GM19328 (cell line): ENCODE data around the gene UQCRFS1.
"Not testable (repeated sequence)": the region's sequence is repeated elsewhere in the genome, so short reads cannot be mapped to it uniquely, and the experiment has no call there.

Experiments used
- ATAC-seq: cut with Tn5 transposase; IDR thresholded peaks from one replicate; pipeline ENCODE4 v1.9.1; 2021; ENCODE audit warnings: mild to moderate bottlenecking, moderate library complexity; ENCODE audit not compliant: unreplicated experiment

The UQCRFS1 gene

DNA sequence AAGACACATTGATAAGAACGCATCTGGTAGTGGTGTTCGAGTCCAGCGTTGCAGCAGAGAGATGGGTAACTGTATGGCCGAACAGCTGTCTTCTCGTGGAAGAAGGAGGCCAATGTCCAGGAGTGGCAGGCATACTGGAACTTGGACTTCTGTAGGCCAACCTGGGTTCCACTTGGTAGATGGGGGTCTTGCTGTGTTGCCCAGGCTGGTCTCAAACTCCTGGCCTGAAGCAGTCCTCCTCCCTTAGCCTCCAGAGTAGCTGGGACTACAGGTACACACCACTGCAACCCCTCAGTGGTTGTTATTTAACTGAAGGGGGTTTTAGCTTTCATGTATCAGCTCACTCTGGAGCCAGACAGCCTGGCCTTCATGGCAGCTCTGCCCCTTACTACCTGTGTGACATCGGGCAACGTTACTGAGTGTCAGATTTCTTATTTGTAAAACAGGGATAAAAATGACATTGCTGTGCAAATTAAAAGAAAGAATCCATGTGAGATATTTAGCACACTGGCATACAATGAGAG, 2.4 kb upstream of the UQCRFS1 start:
- no peak for ATAC-seq

DNA sequence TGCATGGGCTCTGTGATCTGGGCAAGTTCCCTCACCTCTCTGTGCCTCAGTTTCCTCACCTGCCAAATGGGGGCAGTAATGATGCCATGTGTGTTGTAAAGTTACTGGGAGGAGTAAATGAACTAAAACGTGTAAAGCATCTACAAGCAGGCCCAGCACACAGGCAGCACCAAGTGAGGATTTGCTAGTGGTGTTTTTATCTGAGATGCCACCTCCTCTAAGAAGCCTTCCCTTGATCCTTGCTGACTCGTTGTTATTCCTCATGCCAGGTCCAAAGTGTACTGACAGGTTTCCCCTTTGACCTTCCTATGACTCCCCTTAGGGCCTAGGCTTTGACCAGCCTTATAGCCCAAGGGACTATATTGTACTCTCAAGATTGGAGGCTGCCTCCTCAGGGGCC, 1.5 kb upstream of the UQCRFS1 start:
- ATAC-seq = no peak

DNA sequence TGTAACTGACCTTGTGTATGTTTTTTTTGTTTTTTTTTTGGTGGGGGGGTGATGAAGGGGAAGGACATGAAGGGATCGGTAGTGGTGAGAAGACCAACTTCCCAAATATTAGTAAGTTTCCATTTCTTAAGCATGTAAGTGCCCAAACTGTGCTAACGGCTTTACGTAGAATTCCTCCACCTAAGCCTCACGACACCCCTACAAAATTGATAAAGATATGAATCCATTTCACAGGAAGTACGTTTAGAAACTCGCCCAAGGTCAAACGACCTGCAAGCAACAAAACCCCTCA, 649 bp downstream of the UQCRFS1 start:
- no peak for ATAC-seq

DNA sequence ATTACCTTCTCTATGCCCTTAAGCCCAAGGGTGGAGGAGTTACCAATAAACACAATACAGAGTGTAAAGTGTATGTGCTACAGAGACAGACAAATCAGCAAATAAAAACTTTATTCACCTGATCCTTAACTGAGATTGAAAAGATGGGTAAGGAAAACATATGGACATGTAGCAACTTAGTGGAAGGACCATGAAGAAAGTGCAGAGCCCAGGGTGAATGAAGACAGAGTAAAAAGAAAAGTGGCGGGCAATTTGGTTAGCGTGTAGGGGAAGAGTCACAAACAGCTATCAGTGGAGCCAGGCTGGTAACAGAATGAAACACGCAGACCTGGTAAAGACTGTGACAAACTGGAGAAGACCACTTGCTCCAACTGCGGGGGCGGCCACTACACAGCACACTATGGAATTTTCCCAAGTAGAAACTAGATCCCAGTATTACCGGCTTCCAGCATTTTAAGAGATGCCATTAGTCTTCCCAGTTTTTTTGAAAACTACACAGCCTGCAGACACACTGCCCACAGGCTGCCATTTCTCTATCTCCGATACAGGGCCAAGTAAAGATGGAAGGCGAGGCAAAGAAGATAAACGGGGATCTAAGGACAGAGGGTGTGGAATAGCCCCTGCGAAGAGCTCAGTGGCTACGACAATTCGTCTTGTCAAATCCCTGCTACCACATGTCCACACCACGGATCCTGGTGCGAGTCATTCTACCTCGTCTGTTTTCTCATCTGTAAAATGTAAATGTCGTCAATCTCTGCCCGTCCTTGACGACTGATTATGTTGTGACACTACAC, 1.2 kb downstream of the UQCRFS1 start:
- no peak for ATAC-seq

DNA sequence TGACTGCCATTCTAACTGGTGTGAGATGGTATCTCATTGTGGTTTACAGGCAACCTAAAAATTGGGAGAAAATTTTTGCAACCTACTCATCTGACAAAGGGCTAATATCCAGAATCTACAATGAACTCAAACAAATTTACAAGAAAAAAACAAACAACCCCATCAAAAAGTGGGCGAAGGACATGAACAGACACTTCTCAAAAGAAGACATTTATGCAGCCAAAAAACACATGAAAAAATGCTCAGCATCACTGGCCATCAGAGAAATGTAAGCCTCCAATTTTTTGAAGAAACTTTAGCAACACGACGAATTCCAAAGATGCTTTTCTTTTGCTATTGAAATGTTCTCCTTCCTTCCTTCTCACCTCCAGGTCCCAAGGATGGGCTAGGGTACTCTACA, 1.9 kb downstream of the UQCRFS1 start:
- ATAC-seq = not testable (repeated sequence)

DNA sequence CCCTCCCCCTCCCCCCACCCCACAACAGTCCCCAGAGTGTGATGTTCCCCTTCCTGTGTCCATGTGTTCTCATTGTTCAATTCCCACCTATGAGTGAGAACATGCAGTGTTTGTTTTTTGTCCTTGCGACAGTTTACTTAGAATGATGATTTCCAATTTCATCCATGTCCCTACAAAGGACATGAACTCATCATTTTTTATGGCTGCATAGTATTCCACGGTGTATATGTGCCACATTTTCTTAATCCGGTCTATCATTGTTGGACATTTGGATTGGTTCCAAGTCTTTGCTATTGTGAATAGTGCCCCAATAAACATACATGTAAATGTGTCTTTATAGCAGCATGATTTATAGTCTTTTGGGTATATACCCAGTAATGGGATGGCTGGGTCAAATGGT, 2.4 kb downstream of the UQCRFS1 start:
- not testable (repeated sequence) for ATAC-seq

DNA sequence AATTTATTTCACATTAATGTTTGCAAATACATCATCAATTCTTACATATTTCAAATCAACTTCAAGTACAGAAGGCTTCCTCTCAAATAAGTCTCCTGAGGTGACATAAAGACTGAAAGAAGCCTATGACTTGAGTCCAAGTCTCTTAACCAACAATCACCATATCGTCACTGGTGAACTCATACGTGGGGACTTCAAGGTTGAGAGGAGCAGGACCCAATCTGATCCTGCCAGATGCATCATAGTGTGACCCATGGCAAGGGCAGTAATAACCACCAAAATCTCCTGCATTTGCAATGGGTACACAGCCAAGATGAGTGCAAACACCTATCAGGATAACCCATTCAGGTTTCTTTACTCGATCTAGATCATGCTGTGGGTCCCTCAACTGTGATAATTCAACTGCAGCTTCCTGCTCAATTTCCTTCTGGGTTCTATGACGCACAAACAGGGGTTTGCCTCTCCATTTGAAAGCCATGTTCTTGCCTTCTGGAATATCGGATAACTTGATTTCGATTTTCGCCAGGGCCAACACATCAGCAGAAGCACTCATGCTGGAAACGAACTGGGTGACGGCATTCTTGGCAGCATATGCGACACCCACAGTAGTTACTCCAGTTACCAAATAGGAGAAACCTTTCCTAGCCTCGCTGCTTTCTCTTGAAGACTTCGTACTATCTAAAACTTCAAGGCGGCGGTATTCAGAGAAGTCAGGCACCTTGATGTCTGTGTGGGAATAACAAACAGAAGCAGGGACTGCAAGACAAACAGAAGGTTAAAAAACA, 5.4 kb downstream of the UQCRFS1 start:
- not testable (repeated sequence) for ATAC-seq

DNA sequence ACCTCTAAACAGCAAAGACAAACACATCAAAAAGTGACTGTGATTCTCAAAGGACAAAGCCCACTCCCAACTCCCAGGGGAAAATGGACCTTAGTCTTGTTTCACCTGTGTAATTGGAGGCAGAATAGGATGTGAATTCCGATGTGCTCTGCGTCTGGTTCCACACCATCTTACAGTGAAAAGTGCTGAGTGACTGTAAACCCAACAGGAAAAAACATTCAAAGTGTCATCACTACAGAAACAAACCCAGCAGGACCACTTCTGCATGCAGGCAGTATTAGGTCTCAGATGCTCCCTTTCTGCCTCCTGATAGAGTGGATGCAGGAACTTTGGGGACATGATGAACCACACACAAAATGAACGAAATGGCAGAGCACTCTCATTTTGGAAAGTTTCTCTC, 6.5 kb downstream of the UQCRFS1 start:
- no peak for ATAC-seq

DNA sequence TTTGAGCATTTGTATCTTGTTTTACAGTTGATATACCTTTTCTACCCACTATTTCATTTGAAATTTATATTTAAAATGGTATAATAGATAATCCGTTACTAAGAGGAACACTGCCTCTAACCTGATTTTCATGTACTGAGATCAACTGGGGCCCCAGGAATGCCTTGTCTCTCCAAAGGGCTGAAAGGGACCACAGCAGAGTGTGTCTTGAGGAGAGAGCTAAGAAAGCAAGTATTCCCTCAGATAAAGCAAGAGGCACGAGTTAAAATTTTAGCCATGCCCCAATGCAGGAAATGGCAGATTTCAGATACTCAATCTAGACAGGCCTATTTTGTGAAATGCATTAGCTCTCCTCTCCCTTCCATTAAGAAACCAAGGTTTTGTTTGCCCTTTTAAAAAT, 10.7 kb downstream of the UQCRFS1 start:
- ATAC-seq = no peak

DNA sequence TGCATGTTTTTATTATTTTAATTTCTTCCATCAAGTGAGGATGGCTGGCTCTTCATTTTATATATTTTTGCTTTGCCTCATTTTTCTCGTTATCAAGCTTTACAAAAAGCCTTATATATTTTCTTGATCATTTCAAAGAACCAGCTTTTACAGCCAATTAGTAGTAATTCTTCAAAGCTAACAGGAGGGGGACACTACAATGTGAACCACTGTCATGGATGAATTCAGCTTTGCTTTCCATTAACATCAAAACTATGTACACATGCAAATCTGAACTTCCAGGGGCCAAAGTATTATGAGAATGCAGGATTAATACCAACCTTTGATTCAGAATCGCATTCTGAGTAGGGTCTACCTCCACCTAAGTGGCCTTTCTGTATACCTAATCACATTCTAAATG, 11.1 kb downstream of the UQCRFS1 start:
- no peak for ATAC-seq

DNA sequence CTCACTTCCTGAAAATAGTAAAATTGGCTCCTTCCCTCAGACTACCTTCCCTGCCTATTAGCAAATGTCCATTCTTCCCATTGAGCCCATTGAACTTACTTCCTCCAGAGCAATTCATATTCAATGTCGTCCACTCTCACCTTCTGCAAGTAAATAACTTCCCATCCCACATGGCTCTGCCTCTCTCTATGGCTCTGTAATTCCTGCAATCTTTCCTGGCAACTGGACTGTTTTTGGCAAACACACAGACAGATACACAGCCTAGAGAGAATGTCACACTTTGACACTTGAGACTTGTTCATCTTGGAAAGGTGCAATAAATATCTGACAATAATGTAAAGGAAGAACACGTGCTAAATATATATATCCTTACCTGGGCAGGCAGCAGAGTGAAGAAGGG, 18.3 kb downstream of the UQCRFS1 start:
- ATAC-seq = no peak

DNA sequence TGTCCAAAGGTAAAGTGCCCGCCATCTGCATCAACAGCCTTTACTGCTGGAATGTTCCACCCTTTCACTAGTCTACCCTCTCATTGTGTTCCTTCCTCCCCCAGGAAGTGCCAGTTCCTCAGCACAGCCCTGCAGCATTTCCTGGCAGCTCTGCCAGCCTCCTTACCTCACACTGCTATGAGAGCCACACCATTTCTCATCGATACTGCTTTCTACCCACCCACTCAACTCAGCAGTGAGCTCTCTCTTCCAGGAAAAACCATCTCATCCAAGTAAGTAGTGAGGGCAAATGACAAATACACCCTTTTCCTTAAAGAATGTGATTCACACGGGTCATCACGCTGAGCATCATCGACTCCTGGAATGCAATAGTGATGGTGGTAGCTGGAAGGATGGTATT, 19.8 kb downstream of the UQCRFS1 start:
- ATAC-seq = no peak

DNA sequence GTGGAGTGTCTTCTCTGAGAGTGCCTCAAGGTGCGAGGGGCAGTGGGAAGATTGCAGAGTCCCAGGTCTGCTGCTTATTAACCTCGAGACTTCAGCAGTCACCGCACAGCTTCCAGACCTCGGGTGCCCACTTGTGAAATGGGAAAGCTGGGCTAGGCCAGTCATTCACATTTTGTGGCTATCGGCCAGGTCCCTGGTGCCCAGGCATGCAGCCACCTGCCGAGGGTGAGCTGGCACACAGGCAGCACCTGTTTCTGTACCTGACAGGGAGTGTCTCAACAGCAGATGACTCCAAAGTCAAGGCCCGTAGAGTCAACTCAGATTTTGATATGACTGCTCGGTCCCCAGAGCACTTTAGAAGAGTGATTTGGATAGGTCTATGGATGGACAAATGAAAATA, 21.9 kb downstream of the UQCRFS1 start:
- ATAC-seq = no peak

DNA sequence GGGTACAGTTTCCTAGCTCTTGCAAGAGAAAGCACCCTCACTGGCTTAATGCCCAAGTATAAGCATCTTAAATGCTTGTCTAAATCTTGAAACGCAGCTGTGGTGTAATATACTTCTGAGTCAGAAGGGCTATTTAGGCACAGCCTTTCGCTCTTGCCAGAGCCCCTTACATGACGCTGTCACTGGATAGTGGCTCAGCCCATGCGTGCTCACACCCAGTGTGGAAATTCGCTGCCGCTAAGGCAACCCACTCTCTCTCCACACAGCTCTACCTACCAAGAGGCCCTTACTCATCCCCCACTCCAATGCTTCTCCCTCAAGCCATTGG, 24.0 kb downstream of the UQCRFS1 start:
- no peak for ATAC-seq

DNA sequence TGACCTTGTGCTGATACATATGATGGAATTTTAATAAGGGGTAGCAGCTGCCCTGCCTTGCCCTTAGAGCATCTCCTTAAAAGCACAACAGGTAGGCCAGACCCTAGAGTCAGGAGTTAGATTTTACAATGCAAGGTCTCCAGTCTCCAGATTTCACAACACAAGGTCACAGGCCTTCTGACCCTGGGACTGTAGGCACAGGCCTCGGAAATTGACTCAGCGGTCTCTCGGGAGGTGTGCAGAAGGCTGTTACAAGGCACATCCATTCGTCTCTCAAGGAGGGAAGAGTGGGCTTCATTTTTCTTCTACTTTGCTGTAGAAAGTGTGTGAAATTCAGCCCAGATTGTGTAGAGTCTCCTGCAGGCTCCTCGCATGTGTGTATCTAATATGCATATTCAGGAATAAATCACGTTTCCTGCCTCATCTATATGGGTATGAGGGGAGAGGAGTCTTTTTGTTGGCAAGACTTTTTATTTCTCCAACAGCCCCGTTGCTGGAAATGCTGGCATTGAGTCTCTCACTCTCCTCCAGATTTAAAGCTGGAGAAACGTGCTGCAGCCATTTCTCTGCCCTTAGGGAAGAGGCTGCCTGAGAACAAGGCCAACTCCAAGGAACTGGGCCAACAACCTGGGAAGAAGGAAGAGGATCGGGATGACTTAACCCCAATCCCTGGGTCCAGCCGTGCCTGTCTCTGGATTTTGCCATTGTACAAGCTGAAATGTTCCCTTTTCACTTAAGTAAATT, 24.5 kb downstream of the UQCRFS1 start:
- no peak for ATAC-seq

DNA sequence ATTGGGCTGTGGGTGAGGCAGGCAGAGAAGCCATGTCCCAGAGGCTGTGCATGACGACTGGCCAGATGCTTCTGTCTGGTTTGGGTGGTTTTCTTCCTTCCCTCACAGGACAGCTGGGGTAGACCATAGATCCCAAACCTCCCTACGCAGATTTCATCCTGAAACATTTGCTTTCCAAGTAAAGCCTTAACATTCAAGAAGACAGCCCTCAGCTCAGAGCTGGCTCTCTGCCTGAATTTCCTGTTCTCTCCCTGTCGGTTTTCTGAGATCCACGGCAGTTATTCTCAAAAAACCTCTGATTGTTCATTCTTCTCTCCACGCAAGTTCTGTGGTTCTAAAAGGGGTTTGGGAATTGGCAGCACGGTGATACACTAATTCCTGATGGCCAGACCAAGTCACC, 25.3 kb downstream of the UQCRFS1 start:
- ATAC-seq = no peak

DNA sequence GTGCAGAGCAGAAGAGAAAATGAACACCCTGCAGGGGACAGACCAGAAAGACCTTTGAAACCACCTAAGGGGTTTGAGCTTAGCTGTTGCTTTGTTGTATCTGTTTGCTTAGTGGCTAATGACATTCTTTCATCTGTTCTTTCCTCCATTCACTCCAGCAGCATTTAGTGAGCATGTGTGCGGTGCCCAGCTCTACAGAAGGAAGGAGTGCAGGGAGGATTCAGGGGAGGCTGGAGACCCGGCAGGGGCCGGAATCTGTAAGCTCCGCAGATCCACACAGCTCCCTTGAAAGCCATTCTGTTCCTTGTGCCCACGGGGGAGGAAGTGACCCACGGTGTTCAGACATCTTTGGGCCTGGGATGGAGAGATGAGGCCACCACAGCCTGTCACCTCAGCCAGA, 27.5 kb downstream of the UQCRFS1 start:
- no peak for ATAC-seq

DNA sequence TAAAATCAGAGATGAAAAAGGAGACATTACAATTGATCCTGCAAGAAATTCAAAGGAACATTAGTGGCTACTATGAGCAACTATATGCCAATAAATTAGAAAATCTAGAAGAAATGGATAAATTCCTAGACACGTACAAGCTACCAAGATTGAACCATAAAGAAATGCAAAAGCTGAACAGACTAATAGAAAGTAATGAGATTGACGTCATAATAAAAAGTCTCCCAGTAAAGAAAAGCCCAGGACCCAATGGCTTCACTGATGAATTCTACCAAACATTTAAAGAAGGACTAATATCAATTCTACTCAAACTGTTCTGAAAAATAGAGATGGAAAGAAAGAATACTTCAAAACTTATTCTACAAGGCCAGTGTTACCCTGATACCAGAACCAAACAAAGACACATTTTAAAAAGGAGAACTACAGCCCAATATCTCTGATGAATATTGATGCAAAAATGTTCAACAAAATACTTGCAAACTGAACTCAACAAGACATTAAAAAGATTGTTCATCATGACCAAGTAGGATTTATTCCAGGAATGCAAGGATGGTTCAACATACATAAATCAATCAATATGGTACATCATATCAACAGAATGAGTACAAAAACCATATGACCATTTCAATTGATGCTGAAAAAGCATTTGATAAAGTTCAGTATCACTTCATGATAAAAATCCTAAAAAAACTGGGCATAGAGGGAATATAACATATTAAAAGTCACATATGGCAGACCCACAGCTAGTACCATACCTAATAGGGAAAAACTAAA, 35.8 kb downstream of the UQCRFS1 start:
- no peak for ATAC-seq

DNA sequence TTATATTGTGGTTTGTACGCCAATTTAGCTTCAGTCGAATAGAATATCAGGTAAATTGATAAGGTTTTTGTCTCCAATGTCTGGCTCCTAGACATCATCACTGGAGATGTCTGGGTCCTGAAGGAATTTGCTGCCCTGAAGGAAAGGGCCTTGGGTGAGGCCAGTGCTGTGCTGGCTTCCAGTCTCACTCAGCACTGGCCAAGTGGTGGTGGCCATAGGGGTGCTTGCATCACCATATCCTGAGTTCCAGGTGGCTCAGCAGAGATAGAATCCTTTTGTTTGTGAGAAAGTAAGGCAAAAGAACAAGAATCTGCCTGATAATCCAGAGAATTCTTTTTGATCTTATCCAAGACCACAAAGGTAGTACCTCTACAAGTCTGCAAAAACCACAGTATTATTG, 39.1 kb downstream of the UQCRFS1 start:
- no peak for ATAC-seq

DNA sequence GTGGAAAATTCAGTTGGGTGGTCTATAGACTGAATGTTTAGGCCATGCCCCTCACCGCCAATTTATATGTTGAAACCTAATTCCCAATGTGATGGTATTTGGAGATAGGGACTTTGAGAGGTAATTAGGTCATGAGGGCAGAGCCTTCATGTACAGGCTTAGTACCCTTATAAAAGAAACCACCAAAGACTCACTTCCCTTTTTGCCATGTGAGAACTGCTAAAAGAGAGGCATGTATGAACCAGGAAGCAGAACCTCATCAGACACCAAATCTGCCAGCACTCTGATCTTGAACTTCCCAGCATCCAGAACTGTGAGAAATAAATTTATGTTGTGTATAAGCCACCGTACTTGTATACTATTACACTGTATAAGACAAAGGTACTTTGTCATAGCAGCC, 40.6 kb downstream of the UQCRFS1 start:
- ATAC-seq = no peak

DNA sequence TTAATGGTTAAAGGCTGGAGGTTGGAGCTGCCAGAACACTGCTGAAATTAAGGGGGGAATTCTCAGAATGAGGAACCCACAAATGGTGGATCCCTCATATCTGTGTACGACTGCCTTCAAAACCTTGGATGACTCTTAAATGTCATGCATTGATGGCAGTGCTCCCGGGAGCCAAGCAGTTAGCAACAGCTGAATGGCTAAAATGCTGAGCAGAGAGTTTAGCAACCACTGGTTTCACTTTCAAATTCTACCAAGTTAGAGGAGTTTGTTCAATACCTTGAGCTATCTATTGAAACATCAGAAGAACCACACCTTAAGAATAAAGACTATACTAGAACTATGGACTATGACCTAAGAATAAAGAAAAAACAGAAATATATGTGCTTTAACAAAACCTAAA, 41.4 kb downstream of the UQCRFS1 start:
- no peak for ATAC-seq
